C4-2B (cell line): ENCODE results near the gene CEP72.

Experiments
- ZFX ChIP-seq: fragments of 450-650 bp; IDR thresholded peaks from 2 replicates; pipeline ENCODE4 v1.6.1; 2017
- TF ChIP-seq, protein P1 (sequence below): fragments of 450-650 bp; conservative IDR thresholded peaks from 2 replicates; pipeline ENCODE4 v1.5.1; 2017; ENCODE audit warnings: mild to moderate bottlenecking

DNA sequence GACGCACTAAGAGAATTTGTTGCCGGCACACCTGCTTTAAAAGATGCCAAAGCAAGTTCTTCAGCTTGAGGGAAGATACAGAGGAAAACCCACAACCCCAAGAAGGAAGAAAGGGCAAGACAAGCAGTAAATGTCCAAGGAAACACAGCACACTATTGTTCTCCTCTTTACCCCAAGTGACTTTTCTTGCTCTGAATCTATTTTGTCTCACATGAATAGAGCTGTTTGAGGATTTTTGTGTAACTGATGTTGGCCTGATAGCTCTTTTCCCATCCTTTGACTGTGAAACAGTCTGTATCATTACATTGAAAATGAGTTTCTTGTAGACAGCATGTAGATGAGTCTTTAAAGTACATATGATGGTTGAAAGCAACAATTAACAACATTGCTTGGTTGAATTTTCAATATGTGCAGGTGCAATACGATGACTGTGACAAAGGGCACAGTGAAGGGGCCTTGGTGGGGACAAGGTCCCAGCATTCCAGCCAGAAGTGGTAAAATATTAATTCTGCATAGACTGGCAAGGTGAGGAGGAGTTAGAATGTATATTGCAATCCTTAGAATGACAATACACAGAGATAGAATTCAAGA, 16.8 kb upstream of the CEP72 start:
- TF ChIP-seq, protein P1, sequence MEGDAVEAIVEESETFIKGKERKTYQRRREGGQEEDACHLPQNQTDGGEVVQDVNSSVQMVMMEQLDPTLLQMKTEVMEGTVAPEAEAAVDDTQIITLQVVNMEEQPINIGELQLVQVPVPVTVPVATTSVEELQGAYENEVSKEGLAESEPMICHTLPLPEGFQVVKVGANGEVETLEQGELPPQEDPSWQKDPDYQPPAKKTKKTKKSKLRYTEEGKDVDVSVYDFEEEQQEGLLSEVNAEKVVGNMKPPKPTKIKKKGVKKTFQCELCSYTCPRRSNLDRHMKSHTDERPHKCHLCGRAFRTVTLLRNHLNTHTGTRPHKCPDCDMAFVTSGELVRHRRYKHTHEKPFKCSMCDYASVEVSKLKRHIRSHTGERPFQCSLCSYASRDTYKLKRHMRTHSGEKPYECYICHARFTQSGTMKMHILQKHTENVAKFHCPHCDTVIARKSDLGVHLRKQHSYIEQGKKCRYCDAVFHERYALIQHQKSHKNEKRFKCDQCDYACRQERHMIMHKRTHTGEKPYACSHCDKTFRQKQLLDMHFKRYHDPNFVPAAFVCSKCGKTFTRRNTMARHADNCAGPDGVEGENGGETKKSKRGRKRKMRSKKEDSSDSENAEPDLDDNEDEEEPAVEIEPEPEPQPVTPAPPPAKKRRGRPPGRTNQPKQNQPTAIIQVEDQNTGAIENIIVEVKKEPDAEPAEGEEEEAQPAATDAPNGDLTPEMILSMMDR, result no peak
- TF ChIP-seq ZFX, result no peak
